MM.1S (cell line): ENCODE data around the gene TXNDC11.

Experiments
- CTCF ChIP-seq: fragments of 300-600 bp; sonication (generic); IDR thresholded peaks from 2 replicates; pipeline ENCODE4 v1.5.1; 2016; ENCODE audit warnings: antibody characterized with exemption, low read length, mixed read lengths
- EZH2 ChIP-seq: fragments of 300-600 bp; sonication (generic); optimal IDR thresholded peaks from 2 replicates; pipeline ENCODE3; 2017; ENCODE audit warnings: low read depth, mild to moderate bottlenecking, antibody characterized with exemption, low read length, mixed read lengths
- EZH2phosphoT487 ChIP-seq: fragments of 300-600 bp; sonication (generic); IDR thresholded peaks from 2 replicates; pipeline ENCODE4 v1.6.1; 2018; ENCODE audit warnings: antibody characterized with exemption, low read length

GRCh38 chr16:11640987-11641817 lies 101.5 kb downstream of the TXNDC11 start:
- TF ChIP-seq CTCF (peak; percentile 66), EZH2 (no peak), EZH2phosphoT487 (no peak)
